K562 (cell line): ENCODE results near the gene ZACN. TPM values are rescaled to one million over a fixed set of nuclear protein-coding genes. Genes with fewer than 3 reads are reported as not detected.

Experiments
- ATAC-seq: fragments of 200-7000 bp; cut with Tn5 transposase; 3 replicates; pipeline ENCODE4 v1.9.1; 2020; ENCODE audit warnings: moderate library complexity
- BruUV-seq: library from RNA; stranded (reverse); fragments of 400-500 nt; replicated peaks from 2 replicates; lab custom pipeline; 2021; lab: Mats Ljungman, UMichigan
- CTCF ChIA-PET: fragments of 300-600 bp; formaldehyde crosslinking; extraction: SDS; loops from one replicate; lab custom pipeline; 2021; ENCODE audit warnings: low intra/inter-chr PET ratio; lab: Yijun Ruan, JAX
- POLR2A ChIA-PET: fragments of 300-600, 350-650 bp; sonication (Branson Sonifier 250); formaldehyde crosslinking; extraction: SDS; loops from one replicate; lab custom pipeline; 2021; ENCODE audit warnings: antibody characterized with exemption, inconsistent platforms; lab: Yijun Ruan, JAX
- DNase-seq, 4 experiments: peaks; one replicate each; pipeline versions ENCODE4 v3.0.0 to v3.0.0-alpha.2; 2011 to 2018; ENCODE audit warnings: low spot score in 3 of 4, mixed read lengths in 3 of 4; ENCODE audit errors: extremely low read depth in 1 of 4
- FAIRE-seq: peaks from 2 replicates; lab custom pipeline; 2011; peaks lifted over from hg19 to GRCh38; lab: Jason Lieb, UNC
- H2AFZ ChIP-seq: 2 replicates; pipeline ENCODE4 v1.6.0; 2011; ENCODE audit warnings: low read depth, low read length, control low read depth, inconsistent platforms
- H3K27ac ChIP-seq: fragments of 200-600 bp; 3 replicates; pipeline ENCODE4 v1.8.0; 2011; ENCODE audit warnings: low read depth, mild to moderate bottlenecking, control low read depth, inconsistent platforms, low read length, moderate library complexity, mixed read lengths; ENCODE audit errors: extremely low read depth
- H3K27me3 ChIP-seq, 2 experiments: fragments of 300-600 bp in 1 of 2; 2 replicates in 1 of 2; 3 replicates in 1 of 2; pipeline versions ENCODE4 v1.6.0 to v1.8.0; 2011; ENCODE audit warnings: inconsistent platforms in 2 of 2, low read length in 2 of 2, mild to moderate bottlenecking in 1 of 2, mixed read lengths in 1 of 2, moderate library complexity in 1 of 2; ENCODE audit not compliant: control insufficient read depth in 2 of 2, insufficient read depth in 2 of 2
- H3K36me3 ChIP-seq: fragments of 300-600 bp; 3 replicates; pipeline ENCODE4 v1.8.0; 2011; ENCODE audit warnings: mild to moderate bottlenecking, low read length, inconsistent platforms; ENCODE audit not compliant: control insufficient read depth, insufficient read depth
- H3K4me1 ChIP-seq, 2 experiments: fragments of 200-600 bp in 1 of 2; replicated peaks in 1 of 2; 2 replicates in 1 of 2; 3 replicates in 1 of 2; pipeline versions ENCODE4 v1.5.1 to v1.8.0; 2011; ENCODE audit warnings: inconsistent platforms in 2 of 2, low read length in 2 of 2, mild to moderate bottlenecking in 1 of 2, mixed read lengths in 1 of 2, moderate library complexity in 1 of 2; ENCODE audit not compliant: control insufficient read depth in 2 of 2, insufficient read depth in 2 of 2
- H3K4me2 ChIP-seq: 2 replicates; pipeline ENCODE4 v1.6.1; 2011; ENCODE audit warnings: low read length, control low read depth, inconsistent platforms, mixed read lengths; ENCODE audit not compliant: insufficient read depth
- H3K4me3 ChIP-seq: fragments of 200-600 bp; sonication (generic), shearing (Covaris generic); 2 replicates; pipeline ENCODE4 v1.5.1; 2016; ENCODE audit warnings: control low read depth, inconsistent platforms
- H3K79me2 ChIP-seq: fragments of 200-600 bp; 3 replicates; pipeline ENCODE4 v1.8.0; 2011; ENCODE audit warnings: low read length, inconsistent platforms; ENCODE audit not compliant: control insufficient read depth, insufficient read depth
- H3K9ac ChIP-seq, 2 experiments: 2 replicates each; pipeline versions ENCODE4 v1.6.0 to v1.6.1; 2011; ENCODE audit warnings: low read depth in 2 of 2, low read length in 2 of 2, control low read depth in 1 of 2, inconsistent platforms in 1 of 2, mild to moderate bottlenecking in 1 of 2, mixed read lengths in 1 of 2; ENCODE audit not compliant: insufficient read depth in 1 of 2
- H3K9me1 ChIP-seq: one replicate; pipeline ENCODE4 v1.6.0; 2011; ENCODE audit warnings: inconsistent platforms, mild to moderate bottlenecking, low read length, moderate library complexity; ENCODE audit not compliant: control insufficient read depth, insufficient read depth
- H3K9me3 ChIP-seq: replicated peaks from 2 replicates; pipeline ENCODE4 v1.5.1; 2011; ENCODE audit warnings: low read depth, low read length, inconsistent platforms; ENCODE audit not compliant: control insufficient read depth, insufficient read depth
- H4K20me1 ChIP-seq: replicated peaks from 2 replicates; pipeline ENCODE4 v1.6.1; 2011; ENCODE audit warnings: low read length, inconsistent platforms, mixed read lengths; ENCODE audit not compliant: control insufficient read depth, insufficient read depth
- CREBBP ChIP-seq: IDR thresholded peaks from one replicate; pipeline ENCODE4 v1.6.1; 2012; ENCODE audit warnings: low read depth, mild to moderate bottlenecking, control low read depth, inconsistent platforms, low read length
- HCFC1 ChIP-seq: IDR thresholded peaks from 2 replicates; pipeline ENCODE4 v1.6.1; 2012; ENCODE audit warnings: low read depth, low read length, improper control_type of control experiment
- NR2C1 ChIP-seq, 2 experiments: fragments of 450-650 bp; IDR thresholded peaks; 2 replicates each; pipeline ENCODE4 v1.6.1; 2017; ENCODE audit warnings: mild to moderate bottlenecking in 2 of 2, antibody characterized with exemption in 1 of 2, inconsistent platforms in 1 of 2, missing compliant biosample characterization in 1 of 2, missing genetic modification characterization in 1 of 2
- NR2C2 ChIP-seq, 2 experiments: fragments of 200-800 bp in 1 of 2; sonication (Bioruptor generic) in 1 of 2; sonication (generic) in 1 of 2; formaldehyde crosslinking in 1 of 2; IDR thresholded peaks; 2 replicates each; pipeline versions ENCODE4 v1.6.1 to v1.8.0; 2016 to 2022; ENCODE audit warnings: mild to moderate bottlenecking in 1 of 2, missing compliant biosample characterization in 1 of 2, missing genetic modification characterization in 1 of 2, missing genetic modification reagents in 1 of 2
- PHB ChIP-seq: fragments of 250-450 bp; sonication (Bioruptor Pico); IDR thresholded peaks from 2 replicates; pipeline ENCODE4 v1.5.0; 2021
- PHTF2 ChIP-seq: fragments of 250-450 bp; sonication (Bioruptor Pico); IDR thresholded peaks from 2 replicates; pipeline ENCODE4 v1.5.0; 2021; ENCODE audit warnings: mild to moderate bottlenecking
- PURB ChIP-seq: sonication (generic); formaldehyde crosslinking; IDR thresholded peaks from 2 replicates; pipeline ENCODE4 v1.9.0; 2021; ENCODE audit warnings: low read depth, mild to moderate bottlenecking, missing genetic modification reagents
- RBM25 ChIP-seq: fragments of 200-400 bp; formaldehyde crosslinking; IDR thresholded peaks from 2 replicates; pipeline ENCODE4 v1.6.1; 2018; ENCODE audit warnings: low read length, low read depth, moderate library complexity; ENCODE audit not compliant: severe bottlenecking
- TBP ChIP-seq: optimal IDR thresholded peaks from 2 replicates; pipeline ENCODE3; 2011; ENCODE audit warnings: low read depth, low read length, improper control_type of control experiment
- ZNF24 ChIP-seq: fragments of 450-650 bp; IDR thresholded peaks from 2 replicates; pipeline ENCODE4 v1.6.1; 2016
- ZNF408 ChIP-seq: fragments of 250-450 bp; sonication (Bioruptor Pico); IDR thresholded peaks from 2 replicates; pipeline ENCODE4 v1.4.0; 2020; ENCODE audit warnings: low read depth, mild to moderate bottlenecking, moderate library complexity
- WGBS: fragments of 100-300 bp; shearing (Covaris generic); methylation state at CpG from one replicate; pipeline ENCODE4 v1.1.6; 2016; ENCODE audit warnings: low coverage, mixed read lengths; ENCODE audit not compliant: insufficient coverage; ENCODE audit errors: missing lambda C conversion rate; 5-methylcytosine and 5-hydroxymethylcytosine counted together
- in situ Hi-C: fragments of 300-500 bp; cut with MboI; formaldehyde crosslinking; loops from 4 replicates; pipeline ENCODE4 v1.15.0; 2018; ENCODE audit warnings: inconsistent platforms, mixed read lengths
- intact Hi-C: fragments of 100-400 bp; cut with micrococcal nuclease; formaldehyde crosslinking; loops from 2 replicates; pipeline ENCODE4 v1.14.2; 2022
- polyA plus RNA-seq, 8 experiments: library from polyadenylated mRNA; depleted of rRNA in 4 of 8; stranded (reverse) in 5 of 8; unstranded in 3 of 8; fragments of >200 nt; fragmentation: Nextera tagmentation in 2 of 8; fragmentation: Illumina TruSeq in 1 of 8; extraction: Ambion mirVana in 2 of 8; extraction: Trizol in 1 of 8; gene quantifications; 2 replicates each; pipeline versions ENCODE4 v1.2.1 to v1.2.3, GENCODE V29; 2011 to 2014; ENCODE audit warnings: inconsistent platforms in 1 of 8, missing spikeins in 1 of 8
- total RNA-seq, 7 experiments: library from RNA; depleted of rRNA in 6 of 7; stranded (reverse); fragments of >200 nt in 6 of 7; fragmentation: Illumina TruSeq in 2 of 7; extraction: Trizol in 2 of 7; gene quantifications; 2 replicates each; pipeline versions ENCODE4 v1.2.1 to v1.2.3, GENCODE V29; 2011 to 2021; ENCODE audit warnings: low replicate concordance in 1 of 7

Gene ZACN
- total and polyA plus RNA-seq, 9 of the 15 experiments (the other 6 are each of a cell fraction or from before 2014, with no cell fraction given), result 0.07 TPM; not detected in 8

DNA sequence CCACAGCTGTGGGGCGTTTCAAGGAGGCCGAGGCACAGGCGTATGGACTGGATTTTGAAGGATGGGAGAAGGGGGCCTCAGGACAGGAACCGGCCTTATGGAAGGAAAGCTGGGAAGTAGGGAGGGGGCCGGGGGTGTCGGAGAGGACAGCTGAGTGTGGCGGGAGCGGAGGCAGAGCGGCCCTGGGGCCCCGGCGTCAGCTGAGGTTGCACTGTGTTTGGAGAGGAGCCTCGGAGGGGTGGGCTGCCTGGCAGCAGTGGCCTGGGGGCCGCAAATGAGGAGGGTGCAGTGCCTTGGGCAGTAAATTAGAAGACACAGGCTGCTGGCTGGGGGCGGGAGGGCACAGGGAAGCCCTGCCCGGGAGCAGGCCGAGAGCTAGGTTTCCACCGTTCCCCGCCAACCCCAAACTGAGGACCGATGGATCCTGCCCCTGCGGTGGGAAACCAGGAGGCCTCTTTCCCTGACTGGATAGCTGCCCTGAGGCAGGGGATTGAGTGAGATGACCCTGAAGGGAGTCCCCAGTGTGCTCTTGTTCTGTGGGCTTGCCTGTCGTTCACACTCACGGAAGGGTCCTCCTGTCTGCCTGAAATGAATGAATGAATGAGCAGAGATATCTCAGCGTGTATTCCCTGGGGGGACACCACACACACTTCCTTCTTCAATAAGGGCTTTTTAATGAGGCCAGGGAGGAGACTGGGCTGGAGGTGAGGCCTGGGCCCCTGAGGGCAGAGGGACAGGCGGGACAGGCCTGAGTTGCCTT lies 43.6 kb downstream of the ZACN start:
- H3K9ac ChIP-seq, result peak overlapping the region in 1 of 2 experiments; percentile 81; a peak in 2 of 4 replicates
- no peak overlapping the region for H3K27ac ChIP-seq
- H3K9me3 ChIP-seq, result no peaks in the 10 kb centered on the region
- H3K27me3 ChIP-seq, result no peaks in the 10 kb centered on the region
- no TSS peak for BruUV-seq
- H2AFZ ChIP-seq, result no peak overlapping the region
- H3K4me1 ChIP-seq, result peaks cover 5 to 21% of the 10 kb centered on the region in 2 experiments; a peak in 4 of 5 replicates
- no peaks in the 10 kb centered on the region for H3K36me3 ChIP-seq
- ATAC-seq (no peak), DNase-seq (peak in 1 of 4 experiments; percentile 17)
- no peak overlapping the region for H3K4me3 ChIP-seq
- TF ChIP-seq NR2C1 (IDR thresholded peaks at IDR 0.05) (peak; percentile 52; the same call in 1 of the 2 replicates), NR2C1 (tag; IDR thresholded peaks at IDR 0.05) (0 out of 2 replicates have a peak, but pooled peaks have one; percentile 51), ZNF408 (no peak), PHB (no peak), HCFC1 (no peak), NR2C2 (CRISPR knock-in tag; IDR thresholded peaks at IDR 0.05) (no peak), NR2C2 (tag; IDR thresholded peaks at IDR 0.05) (peak; percentile 40; the same call in 1 of the 2 replicates), PHTF2 (CRISPR knock-in tag) (no peak), RBM25 (no peak), ZNF24 (0 out of 2 replicates have a peak, but pooled peaks have one; percentile 49), TBP (no peak), PURB (CRISPR knock-in tag) (no peak), CREBBP (no peak)
- TF ChIP-seq, all 486 proteins: peak for 3
- H3K4me2 ChIP-seq, result no peak overlapping the region
- H3K9me1 ChIP-seq, result peaks cover 4% of the 10 kb centered on the region
- 78% methylated on average over 22 of the region's 24 CpGs for WGBS
- no peaks in the 10 kb centered on the region for H3K79me2 ChIP-seq
- no peaks in the 10 kb centered on the region for H4K20me1 ChIP-seq
- no peak for FAIRE-seq
- POLR2A ChIA-PET, result interaction anchor here (0.7 to 11.3 kb wide), 5 partner anchors 44 to 165 kb away, joined by 3 to 157 read pairs (median 4); no protein-coding TSS in a partner anchor
- in situ Hi-C loops, result no loop called here
- CTCF ChIA-PET, result interaction anchor here (0.6 to 6.9 kb wide), 4 partner anchors 15 to 157 kb away, joined by 3 to 89 read pairs (median 8); no protein-coding TSS in a partner anchor
- intact Hi-C loops, result loop anchor here (5.0 kb wide), 3 partner anchors 60 to 175 kb away; no protein-coding TSS in a partner anchor
